ENCODE results near the gene SPTBN2. TPM values are rescaled to one million over a fixed set of nuclear protein-coding genes. Genes with fewer than 3 reads are reported as not detected.

Gene SPTBN2
- total RNA-seq, 2 donors from 2014 or later = 3.3 to 7.7 TPM

GRCh38 chr11:66674964-66675602, 53.9 kb downstream of the SPTBN2 start:
- Histone ChIP-seq H3K4me1 (peaks cover 0 to 19% of the 10 kb centered on the region in 2 donors), H3K4me3 (no peak overlapping the region)

GRCh38 chr11:66670816-66671215, 58.2 kb downstream of the SPTBN2 start:
- Histone ChIP-seq H3K9me3 (no peaks in the 10 kb centered on the region), H3K4me3 (no peak overlapping the region), H3K4me1 (peaks cover 0 to 6% of the 10 kb centered on the region in 2 donors), H3K36me3 (peaks cover 24% of the 10 kb centered on the region), H3K27me3 (no peaks in the 10 kb centered on the region), H3K27ac (no peak overlapping the region)
- DNase-seq (ENCODE audit: low spot score) = no peak
- no peak for TF ChIP-seq CTCF (IDR thresholded peaks at IDR 0.05)

More at GRCh38 chr11:66674964-66675602, 53.9 kb downstream of the SPTBN2 start:
- Histone ChIP-seq H3K9me3 (no peaks in the 10 kb centered on the region), H3K27me3 (no peaks in the 10 kb centered on the region), H3K27ac (no peak overlapping the region), H3K36me3 (no peaks in the 10 kb centered on the region)
- no peak for DNase-seq (ENCODE audit: low spot score)
- no peak for TF ChIP-seq CTCF (IDR thresholded peaks at IDR 0.05)

GRCh38 chr11:66665369-66665768, 63.6 kb downstream of the SPTBN2 start:
- peaks cover 0 to 10% of the 10 kb centered on the region in 2 donors for H3K4me1 ChIP-seq
- no peaks in the 10 kb centered on the region for H3K9me3 ChIP-seq
- H3K4me3 ChIP-seq = no peak overlapping the region
- H3K36me3 ChIP-seq = peaks cover 55% of the 10 kb centered on the region
- TF ChIP-seq CTCF (IDR thresholded peaks at IDR 0.05) = no peak
- DNase-seq (ENCODE audit: low spot score) = no peak
- H3K27me3 ChIP-seq = no peaks in the 10 kb centered on the region
- no peak overlapping the region for H3K27ac ChIP-seq

- no peak for TF ChIP-seq CTCF (IDR thresholded peaks at IDR 0.05)
- no peak overlapping the region for H3K27ac ChIP-seq
Measured at GRCh38 chr11:66663741-66664296, 65.2 kb downstream of the SPTBN2 start.

GRCh38 chr11:66659763-66660162, 69.3 kb downstream of the SPTBN2 start:
- Histone ChIP-seq H3K4me1 (peaks cover 0 to 10% of the 10 kb centered on the region in 2 donors), H3K9me3 (no peaks in the 10 kb centered on the region), H3K27me3 (no peaks in the 10 kb centered on the region), H3K36me3 (peaks cover 25% of the 10 kb centered on the region), H3K27ac (no peak overlapping the region), H3K4me3 (no peak overlapping the region)
- no peak for TF ChIP-seq CTCF (IDR thresholded peaks at IDR 0.05)
- no peak for DNase-seq (ENCODE audit: low spot score)

More at GRCh38 chr11:66663741-66664296, 65.2 kb downstream of the SPTBN2 start:
- no peaks in the 10 kb centered on the region for H3K27me3 ChIP-seq
- peaks cover 0 to 10% of the 10 kb centered on the region in 2 donors for H3K4me1 ChIP-seq
- H3K4me3 ChIP-seq = no peak overlapping the region
- H3K36me3 ChIP-seq = peaks cover 54% of the 10 kb centered on the region
- no peaks in the 10 kb centered on the region for H3K9me3 ChIP-seq
- no peak for DNase-seq (ENCODE audit: low spot score)

All from right atrium auricular region (tissue), 2 donors.